Measurements from ENCODE around the gene AGO1.

AGO1 gene

GRCh38 chr1:35882945-35883634 lies at the start of gene AGO1:
AGO1 (plus strand) TSS chr1:35883209; CDS start chr1:35883422, 213 bp downstream.
- peak; percentile 95 for DNase-seq (ENCODE audit: low read depth, low spot score)

- no peak for DNase-seq (ENCODE audit: low read depth, low spot score)
Observed at GRCh38 chr1:35833395-35833794, 49.6 kb upstream of the AGO1 start.

GRCh38 chr1:35834218-35834617 lies 48.8 kb upstream of the AGO1 start:
- no peak for DNase-seq (ENCODE audit: low read depth, low spot score)

- DNase-seq (ENCODE audit: low read depth, low spot score), result no peak
Observed at GRCh38 chr1:35835398-35835797, 47.6 kb upstream of the AGO1 start.

GRCh38 chr1:35836734-35837133 lies 46.3 kb upstream of the AGO1 start:
- DNase-seq (ENCODE audit: low read depth, low spot score), result no peak

- no peak for DNase-seq (ENCODE audit: low read depth, low spot score)
Observed at GRCh38 chr1:35838693-35839245, 44.2 kb upstream of the AGO1 start.

GRCh38 chr1:35844826-35845225 lies 38.2 kb upstream of the AGO1 start:
- no peak for DNase-seq (ENCODE audit: low read depth, low spot score)

GRCh38 chr1:35845766-35846165 lies 37.2 kb upstream of the AGO1 start:
- DNase-seq (ENCODE audit: low read depth, low spot score), result no peak

GRCh38 chr1:35847935-35848565 lies 35.0 kb upstream of the AGO1 start:
- DNase-seq (ENCODE audit: low read depth, low spot score), result no peak

GRCh38 chr1:35850051-35850450 lies 33.0 kb upstream of the AGO1 start:
- no peak for DNase-seq (ENCODE audit: low read depth, low spot score)

- no peak for DNase-seq (ENCODE audit: low read depth, low spot score)
Observed at GRCh38 chr1:35850716-35851115, 32.3 kb upstream of the AGO1 start.

- no peak for DNase-seq (ENCODE audit: low read depth, low spot score)
Observed at GRCh38 chr1:35851132-35851869, 31.7 kb upstream of the AGO1 start.

- DNase-seq (ENCODE audit: low read depth, low spot score), result no peak
Observed at GRCh38 chr1:35852241-35852640, 30.8 kb upstream of the AGO1 start.

GRCh38 chr1:35854989-35855700 lies 27.9 kb upstream of the AGO1 start:
- no peak for DNase-seq (ENCODE audit: low read depth, low spot score)

- no peak for DNase-seq (ENCODE audit: low read depth, low spot score)
Observed at GRCh38 chr1:35856964-35857363, 26.0 kb upstream of the AGO1 start.

GRCh38 chr1:35857830-35858229 lies 25.2 kb upstream of the AGO1 start:
- no peak for DNase-seq (ENCODE audit: low read depth, low spot score)

GRCh38 chr1:35860696-35861095 lies 22.3 kb upstream of the AGO1 start:
- no peak for DNase-seq (ENCODE audit: low read depth, low spot score)

- DNase-seq (ENCODE audit: low read depth, low spot score), result no peak
Observed at GRCh38 chr1:35863136-35863535, 19.9 kb upstream of the AGO1 start.

- DNase-seq (ENCODE audit: low read depth, low spot score), result no peak
Observed at GRCh38 chr1:35863881-35864625, 19.0 kb upstream of the AGO1 start.

GRCh38 chr1:35864813-35865212 lies 18.2 kb upstream of the AGO1 start:
- DNase-seq (ENCODE audit: low read depth, low spot score), result no peak

GRCh38 chr1:35866991-35867390 lies 16.0 kb upstream of the AGO1 start:
- DNase-seq (ENCODE audit: low read depth, low spot score), result no peak
